Endothelial cell of umbilical vein (primary cell): Measurements from ENCODE around the gene KIF26B. TPM values are rescaled to one million over a fixed set of nuclear protein-coding genes. Genes with fewer than 3 reads are reported as not detected.

Experiments
- BruUV-seq: library from RNA; stranded (reverse); fragments of 400-500 nt; replicated peaks from 2 replicates; lab custom pipeline; 2021; lab: Mats Ljungman, UMichigan
- CTCF ChIA-PET: fragments of 300-600, 350-600 bp; sonication (Branson Sonifier 250); formaldehyde crosslinking; loops from one replicate; lab custom pipeline; 2021; ENCODE audit warnings: antibody characterized with exemption, inconsistent platforms; lab: Charles Lee
- POLR2A ChIA-PET: fragments of 300-600, 350-600 bp; sonication (Branson Sonifier 250); formaldehyde crosslinking; loops from one replicate; lab custom pipeline; 2021; ENCODE audit warnings: antibody characterized with exemption, inconsistent platforms; lab: Charles Lee
- DNase-seq: peaks from one replicate; pipeline ENCODE4 v3.0.0-alpha.2; 2011; ENCODE audit warnings: low read depth, low spot score
- FAIRE-seq: peaks from 2 replicates; lab custom pipeline; 2011; peaks lifted over from hg19 to GRCh38; lab: Jason Lieb, UNC
- H2AFZ ChIP-seq: 2 replicates; pipeline ENCODE4 v1.6.0; 2012; ENCODE audit warnings: low read depth, low read length, control low read depth, inconsistent platforms
- H3K27ac ChIP-seq: 2 replicates; pipeline ENCODE4 v1.5.1; 2011; ENCODE audit warnings: low read depth, mild to moderate bottlenecking, control low read depth, low read length, moderate library complexity; ENCODE audit not compliant: insufficient read depth
- H3K27me3 ChIP-seq, 2 experiments: 2 replicates each; pipeline versions ENCODE4 v1.6.0 to v1.6.1; 2011; ENCODE audit warnings: low read length in 2 of 2, mixed read lengths in 1 of 2; ENCODE audit not compliant: control insufficient read depth in 2 of 2, insufficient read depth in 2 of 2
- H3K36me3 ChIP-seq, 2 experiments: 2 replicates in 1 of 2; 3 replicates in 1 of 2; pipeline ENCODE4 v1.5.1; 2011; ENCODE audit warnings: low read length in 2 of 2, mild to moderate bottlenecking in 1 of 2, moderate library complexity in 1 of 2; ENCODE audit not compliant: control insufficient read depth in 2 of 2, insufficient read depth in 2 of 2; ENCODE audit errors: extremely low read depth in 1 of 2
- H3K4me1 ChIP-seq: 3 replicates; pipeline ENCODE4 v1.5.1; 2011; ENCODE audit warnings: mild to moderate bottlenecking, low read length; ENCODE audit not compliant: control insufficient read depth, insufficient read depth; ENCODE audit errors: extremely low read depth
- H3K4me2 ChIP-seq: 2 replicates; pipeline ENCODE4 v1.6.1; 2011; ENCODE audit warnings: low read length, control low read depth, mixed read lengths; ENCODE audit not compliant: insufficient read depth
- H3K4me3 ChIP-seq, 3 experiments: fragments of 200-600 bp in 1 of 3; sonication (generic), shearing (Covaris generic) in 1 of 3; replicated peaks in 1 of 3; 2 replicates each; pipeline ENCODE4 v1.5.1; 2011 to 2016; ENCODE audit warnings: control low read depth in 3 of 3, low read length in 3 of 3, mild to moderate bottlenecking in 2 of 3, inconsistent platforms in 1 of 3, low read depth in 1 of 3, moderate library complexity in 1 of 3; ENCODE audit not compliant: insufficient read depth in 1 of 3
- H3K79me2 ChIP-seq: 2 replicates; pipeline ENCODE4 v1.6.0; 2012; ENCODE audit warnings: low read length, inconsistent platforms; ENCODE audit not compliant: control insufficient read depth, insufficient read depth
- H3K9ac ChIP-seq: replicated peaks from 2 replicates; pipeline ENCODE3; 2011; ENCODE audit warnings: low read length, control low read depth; ENCODE audit not compliant: insufficient read depth; ENCODE audit errors: extremely low read depth
- H3K9me1 ChIP-seq: replicated peaks from 3 replicates; pipeline ENCODE4 v1.6.0; 2011; ENCODE audit warnings: mild to moderate bottlenecking, low read length; ENCODE audit not compliant: control insufficient read depth, insufficient read depth; ENCODE audit errors: extremely low read depth
- H3K9me3 ChIP-seq: replicated peaks from 2 replicates; pipeline ENCODE4 v1.5.1; 2012; ENCODE audit warnings: low read length, inconsistent platforms; ENCODE audit not compliant: control insufficient read depth, insufficient read depth
- H4K20me1 ChIP-seq: replicated peaks from 2 replicates; pipeline ENCODE3; 2011; ENCODE audit warnings: mild to moderate bottlenecking, low read length; ENCODE audit not compliant: control insufficient read depth, insufficient read depth; ENCODE audit errors: extremely low read depth
- CTCF ChIP-seq, 2 donors: IDR thresholded peaks; 1 replicate in 1 of 2; 2 replicates in 1 of 2; pipeline ENCODE4 v1.5.1; 2011; ENCODE audit warnings: low read length in 2 of 2, mild to moderate bottlenecking in 2 of 2, moderate library complexity in 2 of 2, control low read depth in 1 of 2, inconsistent platforms in 1 of 2, low read depth in 1 of 2; ENCODE audit not compliant: insufficient read depth in 1 of 2; ENCODE audit errors: extremely low read depth in 1 of 2
- EZH2 ChIP-seq: IDR thresholded peaks from 2 replicates; pipeline ENCODE4 v1.6.1; 2012; ENCODE audit warnings: borderline replicate concordance, low read depth, mild to moderate bottlenecking, moderate library complexity, low read length, inconsistent platforms; ENCODE audit not compliant: severe bottlenecking
- FOS ChIP-seq: IDR thresholded peaks from 2 replicates; pipeline ENCODE4 v1.6.1; 2011; ENCODE audit warnings: mild to moderate bottlenecking, low read length, moderate library complexity, borderline replicate concordance; ENCODE audit not compliant: insufficient read depth
- GATA2 ChIP-seq: IDR thresholded peaks from 2 replicates; pipeline ENCODE4 v1.7.0; 2011; ENCODE audit warnings: low read depth, mild to moderate bottlenecking, moderate library complexity, mixed read lengths, low read length; ENCODE audit not compliant: insufficient read length, insufficient read depth
- JUN ChIP-seq: IDR thresholded peaks from 2 replicates; pipeline ENCODE4 v1.6.1; 2011; ENCODE audit warnings: borderline replicate concordance, low read depth; ENCODE audit not compliant: insufficient read length, insufficient read depth
- MAX ChIP-seq: IDR thresholded peaks from 2 replicates; pipeline ENCODE4 v1.6.1; 2011; ENCODE audit not compliant: insufficient read depth, insufficient read length
- MYC ChIP-seq: IDR thresholded peaks from one replicate; pipeline ENCODE4 v1.6.1; 2011; ENCODE audit warnings: mild to moderate bottlenecking, low read depth, low read length
- POLR2A ChIP-seq: IDR thresholded peaks from 2 replicates; pipeline ENCODE4 v1.6.1; 2012; ENCODE audit warnings: low read depth, mild to moderate bottlenecking, control low read depth, low read length
- POLR2AphosphoS5 ChIP-seq: IDR thresholded peaks from 2 replicates; pipeline ENCODE4 v1.6.1; 2012; ENCODE audit warnings: low read depth, mild to moderate bottlenecking, control low read depth, low read length, moderate library complexity; ENCODE audit not compliant: insufficient read depth
- dilution Hi-C: fragments of 300-500 bp; cut with MboI; formaldehyde crosslinking; loops from one replicate; pipeline ENCODE4 v1.15.0; 2019; ENCODE audit warnings: low sequenced_read_pairs; ENCODE audit not compliant: extremely low pct_ligation_motif_present
- intact Hi-C: fragments of 100-400 bp; cut with micrococcal nuclease; formaldehyde crosslinking; loops from one replicate; pipeline ENCODE4 v1.10.0; 2022
- polyA plus RNA-seq, 4 experiments: library from polyadenylated mRNA; depleted of rRNA in 3 of 4; stranded (reverse) in 3 of 4; unstranded in 1 of 4; fragments of >200 nt; gene quantifications; 2 replicates each; pipeline versions ENCODE4 v1.2.1 to v1.2.3, GENCODE V29; 2011 to 2012; ENCODE audit warnings: missing spikeins in 1 of 4
- total RNA-seq: library from RNA; stranded (reverse); gene quantifications from 2 replicates; pipeline ENCODE4 v1.2.3, GENCODE V29; 2021

The KIF26B gene
- total and polyA plus RNA-seq, 2 donors (not counting 3 experiments of a cell fraction or from before 2014, with no cell fraction given), result 0.04 to 0.49 TPM

GRCh38 chr1:245301162-245301580, 146.4 kb downstream of the KIF26B start:
- BruUV-seq, result no TSS peak
- ChIA-PET CTCF (no interaction called here), POLR2A (no interaction called here)
- no peaks in the 10 kb centered on the region for H3K79me2 ChIP-seq
- no peak overlapping the region for H3K4me3 ChIP-seq
- H3K27ac ChIP-seq, result no peak overlapping the region
- H3K27me3 ChIP-seq, result no peaks in the 10 kb centered on the region
- FAIRE-seq (no peak), DNase-seq (peak; percentile 34)
- H3K9me1 ChIP-seq, result no peaks in the 10 kb centered on the region
- no peaks in the 10 kb centered on the region for H4K20me1 ChIP-seq
- dilution Hi-C loops, result no loop called here
- no peaks in the 10 kb centered on the region for H3K36me3 ChIP-seq
- no peak overlapping the region for H2AFZ ChIP-seq
- TF ChIP-seq POLR2A (no peak), POLR2AphosphoS5 (no peak), MYC (no peak), MAX (no peak), GATA2 (no peak), CTCF (IDR thresholded peaks at IDR 0.05; ENCODE audit: extremely low read depth in 1 of 2, insufficient read depth in 1 of 2, low read depth in 1 of 2, low read length in 2 of 2) (no peak), EZH2 (no peak), FOS (no peak), JUN (no peak)
- H3K4me1 ChIP-seq, result no peaks in the 10 kb centered on the region
- H3K4me2 ChIP-seq, result no peak overlapping the region
- no peak overlapping the region for H3K9ac ChIP-seq
- intact Hi-C loops, result no loop called here
- no peaks in the 10 kb centered on the region for H3K9me3 ChIP-seq
